Testis (tissue), 2 donors: Measurements from ENCODE around the gene CD300LD.

Experiments
- CTCF ChIP-seq, 3 experiments: fragments of 450-650 bp in 2 of 3; fragments of 200-600 bp in 1 of 3; sonication (generic) in 1 of 3; IDR thresholded peaks; one replicate each; pipeline ENCODE4 v1.5.1; 2016 to 2019; ENCODE audit warnings: antibody characterized with exemption in 3 of 3, mild to moderate bottlenecking in 2 of 3, moderate library complexity in 1 of 3
- POLR2A ChIP-seq: fragments of 450-650 bp; IDR thresholded peaks from one replicate; pipeline ENCODE4 v1.6.1; 2017; ENCODE audit warnings: antibody characterized with exemption, mild to moderate bottlenecking, moderate library complexity

GRCh38 chr17:74605361-74605760 is 13.3 kb upstream of the CD300LD start:
- no peak for TF ChIP-seq CTCF (IDR thresholded peaks at IDR 0.05)
- no peak for TF ChIP-seq POLR2A
